ENCODE results near the gene COL5A3.

DNA sequence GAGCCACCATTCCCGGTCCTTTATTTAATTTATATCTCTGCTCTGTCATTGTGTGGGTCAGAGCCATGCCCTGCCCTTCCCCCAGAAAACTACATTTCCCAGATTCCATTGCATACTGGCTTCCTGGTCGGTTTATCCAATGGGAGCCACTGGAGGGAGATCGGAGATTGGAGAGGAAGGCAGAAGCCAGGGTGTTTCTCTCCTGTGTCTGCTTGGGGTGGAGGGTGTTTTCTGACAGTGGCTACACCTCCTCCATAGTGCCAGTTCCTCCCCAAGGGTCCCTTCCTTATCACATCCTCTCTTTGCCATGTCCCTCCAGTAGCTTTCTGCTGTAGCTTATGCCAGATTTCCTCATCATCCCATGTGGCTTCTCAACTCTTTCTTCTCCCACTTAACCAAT is 93.0 kb downstream of the COL5A3 start:
- TF ChIP-seq POLR2A (IDR thresholded peaks at IDR 0.05; ENCODE audit: low read length) (no peak), GATA1 (IDR thresholded peaks at IDR 0.05; ENCODE audit: low read depth, low read length) (no peak)

Measured in erythroblast (primary cell).